NCI-H146 treated with DMSO at 0.1 percent for 48 hours (cell line): ENCODE results near the gene KLRB1.
A peak's percentile ranks its signal among the peaks of the same experiment; 100 is the strongest.
"Not testable (repeated sequence)": the region's sequence is repeated elsewhere in the genome, so short reads cannot be mapped to it uniquely, and the experiment has no call there.

Experiments
- DNase-seq: peaks from one replicate; lab custom pipeline; 2025; ENCODE audit not compliant: unreplicated experiment; lab: John Stamatoyannopoulos, UW

The KLRB1 gene

GRCh38 chr12:9607716-9608115, at the start of gene KLRB1:
Gene KLRB1, minus strand, starts transcription at chr12:9607916. Its CDS starts 77 bp downstream, at chr12:9607839.
- no peak for DNase-seq

GRCh38 chr12:9651265-9651729, 43.6 kb upstream of the KLRB1 start:
- no peak for DNase-seq

- DNase-seq: no peak
These were observed 42.4 kb upstream of the KLRB1 start for GRCh38 chr12:9650151-9650576.

GRCh38 chr12:9649532-9649940, 41.8 kb upstream of the KLRB1 start:
- no peak for DNase-seq

GRCh38 chr12:9648701-9649531, 41.2 kb upstream of the KLRB1 start:
- no peak for DNase-seq

GRCh38 chr12:9647825-9648700, 40.3 kb upstream of the KLRB1 start:
- DNase-seq: peak; percentile 90

GRCh38 chr12:9646794-9647781, 39.4 kb upstream of the KLRB1 start:
- peak; percentile 32 for DNase-seq

GRCh38 chr12:9644985-9645551, 37.4 kb upstream of the KLRB1 start:
- not testable (repeated sequence) for DNase-seq

GRCh38 chr12:9643266-9643660, 35.5 kb upstream of the KLRB1 start:
- no peak for DNase-seq

GRCh38 chr12:9642606-9643265, 35.0 kb upstream of the KLRB1 start:
- DNase-seq: no peak

GRCh38 chr12:9640024-9640423, 32.3 kb upstream of the KLRB1 start:
- DNase-seq: no peak

- DNase-seq: no peak
These were observed 29.1 kb upstream of the KLRB1 start for GRCh38 chr12:9636851-9637206.

GRCh38 chr12:9636150-9636850, 28.6 kb upstream of the KLRB1 start:
- no peak for DNase-seq

- no peak for DNase-seq
These were observed 27.4 kb upstream of the KLRB1 start for GRCh38 chr12:9634969-9635754.

- DNase-seq: peak; percentile 29
These were observed 26.6 kb upstream of the KLRB1 start for GRCh38 chr12:9634177-9634803.

- DNase-seq: no peak
These were observed 25.1 kb upstream of the KLRB1 start for GRCh38 chr12:9632766-9633165.

GRCh38 chr12:9626821-9627220, 19.1 kb upstream of the KLRB1 start:
- no peak for DNase-seq

GRCh38 chr12:9626291-9626690, 18.6 kb upstream of the KLRB1 start:
- DNase-seq: no peak
